CD4-positive, alpha-beta T cell treated with Interleukin-6 for 4 hours (primary cell): ENCODE results near the gene PPP6R2.

Experiments
- DNase-seq: peaks from one replicate; pipeline ENCODE4 v3.0.0-alpha.2; 2020; ENCODE audit warnings: mixed read lengths

The PPP6R2 gene

DNA sequence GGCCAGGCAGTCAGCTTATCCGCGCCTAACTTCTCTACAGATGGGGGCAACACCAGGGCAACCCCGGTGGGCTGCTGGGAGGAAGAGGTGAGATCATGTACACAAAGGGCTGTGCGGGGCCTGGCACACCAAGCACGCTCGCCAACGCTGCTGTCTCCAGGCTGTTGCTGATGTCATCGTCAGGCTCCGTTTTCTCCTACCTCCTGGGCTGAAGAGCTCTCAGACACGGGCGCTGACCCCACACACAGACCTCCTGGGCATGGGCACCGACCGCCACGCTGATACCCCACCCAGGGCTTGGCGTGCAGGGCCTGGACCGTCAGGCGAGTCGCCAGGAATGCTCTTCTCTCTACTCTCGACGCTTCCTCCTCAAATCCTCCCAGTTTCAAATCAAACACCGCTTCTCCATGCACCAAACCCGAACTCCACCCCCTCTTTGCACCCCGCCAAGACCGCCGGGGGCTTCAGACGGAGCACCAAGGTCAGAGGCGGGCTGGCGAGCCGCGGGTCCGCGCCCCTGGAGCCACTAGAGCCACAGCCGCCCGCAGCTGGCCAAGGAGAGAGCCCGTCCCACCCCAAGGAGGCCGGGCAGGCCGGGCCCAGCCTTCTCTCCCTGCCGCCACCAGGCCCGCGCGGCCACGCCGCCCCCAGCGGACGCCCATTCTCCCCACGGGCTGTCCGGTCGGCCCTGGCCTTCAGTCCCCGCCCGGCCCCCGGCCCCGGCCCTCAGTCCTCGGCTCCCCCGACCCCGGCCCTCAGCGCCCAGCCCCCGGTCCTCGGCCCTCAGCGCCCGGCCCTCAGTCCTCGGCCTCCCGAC is 130.9 kb downstream of the PPP6R2 start:
- peak; percentile 44 for DNase-seq

DNA sequence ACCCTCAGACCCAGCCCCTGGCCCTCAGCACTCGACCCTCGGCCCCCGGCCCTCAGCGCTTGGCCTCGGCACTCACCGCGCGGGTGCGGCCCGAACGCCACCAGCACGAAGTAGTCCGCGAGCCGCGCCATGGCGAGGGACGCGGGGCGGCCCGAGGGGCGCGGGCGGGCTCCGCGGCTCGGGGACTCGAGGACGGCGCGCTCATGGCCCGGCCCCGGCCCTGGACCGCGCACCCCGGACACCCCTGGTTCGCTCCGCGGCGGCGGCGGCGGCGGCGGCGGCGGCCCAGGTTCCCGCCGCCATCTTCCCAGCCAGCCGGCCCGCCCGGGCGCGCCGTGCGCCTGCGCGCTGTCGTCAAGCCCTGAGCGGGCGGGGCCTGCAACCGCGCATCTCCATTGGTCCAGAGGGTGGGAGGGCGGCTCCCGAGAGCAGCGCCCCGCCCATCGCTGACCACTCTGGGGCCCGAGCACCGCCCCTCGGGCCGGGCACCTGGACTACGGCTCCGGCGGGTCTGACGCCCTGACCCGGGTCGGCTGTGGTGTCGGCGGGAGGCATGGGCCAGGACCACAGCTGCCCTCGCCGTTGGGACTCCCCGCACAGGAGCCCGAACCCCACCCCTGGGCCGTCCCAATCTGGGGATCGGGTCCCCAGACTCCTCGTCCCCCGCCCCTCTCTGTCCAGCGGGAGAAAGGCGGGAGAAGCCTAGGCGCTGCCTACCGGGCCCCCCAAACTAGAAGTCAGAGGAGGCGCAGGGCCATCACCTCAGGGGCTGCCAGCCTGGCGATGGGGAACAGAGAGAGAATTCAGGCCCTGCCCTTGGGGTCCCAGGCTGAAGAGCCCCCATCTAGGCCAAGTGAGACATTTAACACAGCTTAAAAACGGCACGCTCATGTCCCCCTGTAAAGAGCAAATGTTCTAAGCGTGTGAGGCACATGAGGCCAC is 131.9 kb downstream of the PPP6R2 start, which contains the start of gene SBF1:
Gene SBF1, minus strand, starts transcription at position 326 of the 942 bp plus-strand sequence. Its CDS starts 195 bp downstream, at position 131.
- DNase-seq: peak; percentile 90

DNA sequence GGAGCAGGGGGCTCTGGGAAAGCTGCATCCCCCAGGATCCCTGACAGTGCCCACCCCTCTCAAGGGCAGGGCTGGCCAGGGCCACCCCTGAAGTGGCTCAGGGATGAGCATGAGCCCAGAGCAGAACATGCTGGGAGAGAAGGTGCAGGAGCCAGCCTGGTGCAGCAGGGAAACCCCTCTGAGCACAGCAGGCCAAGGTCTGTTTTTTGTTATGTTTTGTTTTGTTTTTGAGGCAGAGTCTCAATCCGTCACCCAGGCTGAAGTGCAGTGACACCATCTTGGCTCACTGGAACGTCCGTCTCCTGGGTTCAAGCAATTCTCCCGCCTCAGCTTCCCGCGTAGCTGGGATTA is 132.5 kb downstream of the PPP6R2 start:
- DNase-seq: no peak

- DNase-seq: no peak
These were observed 133.7 kb downstream of the PPP6R2 start for GRCh38 chr22:50476868-50477267.

DNA sequence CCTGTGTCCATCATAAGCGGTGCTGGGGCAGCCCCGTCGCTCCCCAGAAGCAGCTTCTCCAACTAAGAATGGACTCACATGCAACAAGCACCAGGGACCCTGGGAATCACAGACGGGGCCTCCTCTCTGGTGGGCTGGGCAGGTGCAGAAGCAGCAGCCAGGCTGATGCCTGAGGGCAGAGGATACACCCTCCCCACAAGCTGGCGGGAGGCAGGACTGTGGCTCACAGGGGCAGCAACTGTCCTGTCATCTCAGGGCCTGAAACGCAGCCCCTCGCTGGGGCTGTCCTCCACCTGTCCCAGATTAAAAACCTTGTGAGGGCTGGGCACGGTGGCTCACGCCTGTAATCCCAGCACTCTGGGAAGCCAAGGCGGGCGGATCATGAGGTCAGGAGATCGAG is 134.8 kb downstream of the PPP6R2 start:
- no peak for DNase-seq

DNA sequence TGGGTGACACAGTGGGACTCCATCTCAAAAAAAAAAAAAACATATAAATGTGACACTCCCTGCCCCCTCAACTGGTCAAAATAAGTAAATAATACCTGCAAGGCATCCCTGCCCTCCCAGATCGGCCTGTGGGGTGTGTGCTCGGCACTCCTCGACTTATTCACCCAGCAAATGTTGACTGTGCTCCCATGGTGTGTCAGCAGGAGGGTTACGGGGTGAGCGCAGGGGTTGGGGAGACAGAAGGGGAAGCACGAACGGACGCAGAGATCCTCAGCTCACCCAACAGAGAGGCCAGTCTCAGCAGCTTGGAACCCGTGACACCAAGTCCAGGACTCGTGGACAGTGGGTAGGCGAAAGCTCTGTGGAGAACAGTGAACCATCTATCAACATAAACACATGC is 136.6 kb downstream of the PPP6R2 start:
- DNase-seq: no peak

DNA sequence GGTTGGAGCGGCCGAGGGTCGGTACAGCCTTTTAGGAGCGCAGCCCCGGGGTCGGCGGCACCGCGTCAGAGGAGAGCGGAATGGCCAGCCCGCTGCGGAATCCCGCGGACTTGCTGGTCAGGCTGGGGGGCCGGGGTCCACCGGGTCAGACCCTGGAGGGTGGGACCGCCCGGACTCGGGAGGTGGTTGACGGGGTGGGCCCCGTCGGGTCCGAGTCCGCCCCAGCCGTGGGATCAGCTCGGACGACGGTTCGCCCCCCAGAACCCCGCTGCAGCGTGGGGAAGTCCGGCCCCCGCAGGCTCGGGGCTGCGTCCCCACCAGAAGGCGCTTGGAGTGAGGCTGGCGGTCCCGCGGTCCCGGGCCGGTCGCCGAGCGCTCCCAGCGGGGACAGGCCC is 137.9 kb downstream of the PPP6R2 start:
- DNase-seq: no peak

- DNase-seq: peak; percentile 84
These were observed 138.4 kb downstream of the PPP6R2 start, which contains the start of gene ADM2 for GRCh38 chr22:50481440-50482106. Gene ADM2 (plus strand): TSS chr22:50481543. CDS start chr22:50481848, 305 bp downstream.

DNA sequence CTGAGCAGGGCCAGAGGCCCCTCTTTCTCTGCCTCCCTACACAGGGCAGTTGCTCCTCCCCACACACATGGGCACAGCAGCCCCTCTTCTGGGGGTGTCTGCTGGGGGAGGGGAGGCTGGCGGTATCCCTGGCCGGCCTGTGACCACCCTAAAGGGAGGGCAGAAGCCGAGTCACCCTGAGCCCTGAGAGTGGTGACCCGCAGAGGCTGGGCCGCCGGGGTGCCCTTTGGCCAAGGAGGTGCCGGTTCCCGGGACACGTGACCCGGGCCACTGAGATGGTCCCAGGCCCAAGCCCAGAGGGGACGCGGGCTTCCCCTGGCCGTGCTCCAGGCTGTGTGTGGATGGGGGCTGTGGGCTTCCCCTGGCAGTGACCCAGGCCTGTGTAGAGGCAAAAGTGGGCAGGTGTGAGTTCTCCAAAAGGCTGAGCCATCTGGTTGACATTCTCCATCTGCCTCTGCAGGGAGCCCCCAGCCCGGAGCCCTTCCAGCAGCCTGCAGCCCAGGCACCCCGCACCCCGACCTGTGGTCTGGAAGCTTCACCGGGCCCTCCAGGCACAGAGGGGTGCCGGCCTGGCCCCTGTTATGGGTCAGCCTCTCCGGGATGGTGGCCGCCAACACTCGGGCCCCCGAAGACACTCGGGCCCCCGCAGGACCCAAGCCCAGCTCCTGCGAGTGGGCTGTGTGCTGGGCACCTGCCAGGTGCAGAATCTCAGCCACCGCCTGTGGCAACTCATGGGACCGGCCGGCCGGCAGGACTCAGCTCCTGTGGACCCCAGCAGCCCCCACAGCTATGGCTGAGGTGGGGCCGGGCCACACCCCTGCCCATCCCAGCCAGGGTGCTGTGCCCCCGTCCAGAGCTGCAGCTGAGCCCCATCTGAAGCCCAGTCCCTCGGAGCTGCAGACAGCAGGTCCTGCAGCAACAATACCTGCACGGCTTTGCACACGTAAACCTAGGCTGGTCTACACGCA is 139.3 kb downstream of the PPP6R2 start:
- DNase-seq: no peak

DNA sequence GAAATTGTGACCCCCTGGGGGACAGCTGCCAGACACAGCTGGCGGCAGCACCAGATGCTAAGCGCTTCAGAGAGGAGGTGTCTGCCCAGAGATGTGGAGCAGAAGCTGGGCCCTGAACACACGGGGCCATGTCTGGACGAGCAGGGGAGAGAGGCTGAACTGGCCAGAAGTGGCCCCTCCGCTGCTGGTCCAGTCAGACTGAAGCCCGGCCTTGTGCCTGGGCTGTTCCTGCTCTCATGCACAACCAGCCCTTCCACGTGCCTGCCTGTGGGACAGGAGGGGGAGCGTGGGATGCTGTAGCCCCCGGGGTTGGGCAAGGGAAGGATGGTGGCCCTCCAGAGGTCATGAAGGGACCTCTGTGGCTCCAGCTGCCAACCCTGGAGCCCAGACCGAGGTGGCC is 140.0 kb downstream of the PPP6R2 start:
- DNase-seq: no peak

DNA sequence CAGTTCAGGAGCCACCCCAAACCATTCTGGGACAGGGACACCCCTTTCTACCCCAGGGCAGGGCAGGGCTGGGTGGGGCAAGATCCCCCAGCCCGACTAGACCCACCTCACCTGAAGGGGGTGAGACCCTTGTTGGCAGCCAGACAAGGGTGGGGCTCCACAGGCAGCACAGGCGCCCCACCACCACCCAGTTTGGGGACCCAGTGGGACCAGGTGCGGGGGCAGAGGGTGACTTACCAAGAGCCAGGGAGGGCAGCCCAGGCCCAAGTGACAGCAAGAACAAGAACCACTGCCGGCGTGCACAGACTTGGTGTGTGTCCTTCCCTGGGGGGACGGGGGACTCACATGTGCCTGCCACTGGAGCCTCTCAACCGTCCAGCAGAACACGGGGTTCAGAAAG is 140.4 kb downstream of the PPP6R2 start:
- DNase-seq: no peak

GRCh38 chr22:50483977-50484853 is 141.1 kb downstream of the PPP6R2 start:
- no peak for DNase-seq

DNA sequence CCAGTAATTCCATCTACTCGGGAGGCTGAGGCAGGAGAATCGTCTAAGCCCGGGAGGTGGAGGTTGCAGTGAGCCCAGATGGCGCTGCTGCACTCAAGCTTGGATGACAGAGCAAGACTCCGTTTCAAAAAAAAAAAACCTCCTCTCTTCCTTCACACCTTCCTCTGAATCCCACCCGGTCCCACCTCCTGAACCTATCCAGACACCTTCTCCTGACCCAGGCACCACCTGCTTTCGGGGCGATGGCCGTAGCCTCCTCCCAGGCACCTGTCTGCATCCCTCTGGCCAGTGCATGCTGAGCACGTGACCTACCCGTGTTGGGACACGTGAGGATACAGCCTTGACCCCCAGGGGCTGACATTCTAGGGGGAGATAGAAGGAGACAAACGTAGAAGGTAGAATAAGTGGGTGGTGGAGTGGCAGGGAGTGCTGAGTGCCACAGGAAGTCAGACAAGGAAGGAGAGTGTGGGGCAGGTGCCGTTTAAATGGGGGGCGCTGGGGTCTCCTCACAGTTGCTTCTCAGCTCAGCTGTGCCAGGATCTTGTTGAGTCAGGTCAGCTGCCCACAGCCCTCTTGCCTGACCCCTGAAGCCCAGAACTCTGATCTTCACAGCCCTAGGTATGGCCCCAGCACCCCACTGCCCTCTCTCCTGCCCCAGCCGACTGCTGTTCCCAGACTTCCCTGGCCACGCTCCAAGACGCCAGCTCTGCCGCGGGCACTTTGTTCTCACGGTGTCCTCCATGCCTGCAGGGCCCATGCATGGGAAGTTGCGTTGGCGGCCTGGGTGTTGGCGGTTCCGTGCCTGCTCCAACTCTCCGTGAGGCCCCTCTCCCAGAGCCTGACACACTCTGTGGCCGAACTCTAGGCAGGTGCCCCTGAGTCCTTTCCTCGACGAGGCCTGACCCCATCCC is 142.3 kb downstream of the PPP6R2 start:
- DNase-seq: no peak

- no peak for DNase-seq
These were observed 143.6 kb downstream of the PPP6R2 start, which contains the start of gene MIOX for GRCh38 chr22:50486561-50487289. Gene MIOX (plus strand): TSS chr22:50486859. CDS start chr22:50486898, 39 bp downstream.

- no peak for DNase-seq
These were observed 144.3 kb downstream of the PPP6R2 start for GRCh38 chr22:50487290-50488005.

DNA sequence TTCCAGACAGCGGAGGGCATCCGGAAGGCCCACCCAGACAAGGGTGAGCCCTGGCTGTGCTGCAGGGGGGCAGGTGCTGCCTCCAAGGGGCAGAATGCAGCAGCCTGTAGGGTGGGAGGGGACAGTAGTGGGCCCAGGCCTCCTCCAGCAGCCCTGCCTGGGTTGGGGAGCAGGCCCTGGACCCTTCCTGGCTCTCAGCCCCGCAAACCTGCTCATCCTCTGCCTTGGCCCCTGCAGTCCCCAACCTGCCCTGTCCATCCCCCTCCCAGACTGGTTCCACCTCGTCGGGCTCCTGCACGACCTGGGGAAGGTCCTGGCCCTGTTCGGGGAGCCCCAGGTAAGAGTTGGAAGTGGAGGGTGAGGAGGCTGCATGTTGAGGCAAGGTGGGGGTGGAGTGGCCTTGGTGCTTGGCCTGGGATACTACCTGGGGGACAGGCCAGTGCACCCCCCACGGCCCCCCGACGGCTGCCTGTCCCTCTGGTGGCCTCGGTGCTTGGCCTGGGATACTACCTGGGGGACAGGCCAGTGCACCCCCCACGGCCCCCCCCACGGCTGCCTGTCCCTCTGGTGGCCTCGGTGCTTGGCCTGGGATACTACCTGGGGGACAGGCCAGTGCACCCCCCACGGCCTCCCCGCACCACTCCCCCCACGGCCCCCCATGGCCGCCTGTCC is 145.0 kb downstream of the PPP6R2 start:
- DNase-seq: no peak

DNA sequence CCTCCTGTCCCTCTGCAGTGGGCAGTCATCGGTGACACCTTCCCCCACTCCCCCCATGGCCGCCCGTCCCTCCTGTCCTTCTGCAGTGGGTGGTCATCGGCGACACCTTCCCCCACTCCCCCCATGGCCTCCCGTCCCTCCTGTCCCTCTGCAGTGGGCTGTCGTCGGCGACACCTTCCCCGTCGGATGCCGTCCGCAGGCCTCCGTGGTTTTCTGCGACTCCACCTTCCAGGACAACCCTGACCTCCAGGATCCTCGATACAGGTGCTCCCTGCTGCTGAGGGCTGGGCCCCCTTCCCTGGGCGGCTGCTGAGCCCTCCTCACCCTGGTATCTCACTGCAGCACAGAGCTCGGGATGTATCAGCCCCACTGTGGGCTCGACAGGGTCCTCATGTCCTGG is 145.8 kb downstream of the PPP6R2 start:
- DNase-seq: no peak
